HG02852 (cell line): ENCODE data around the gene ENOX1.
"Not testable (repeated sequence)": the region's sequence is repeated elsewhere in the genome, so short reads cannot be mapped to it uniquely, and the experiment has no call there.

Experiments
- ATAC-seq: cut with Tn5 transposase; IDR thresholded peaks from one replicate; pipeline ENCODE4 v1.9.1; 2021; ENCODE audit warnings: mild to moderate bottlenecking, moderate library complexity; ENCODE audit not compliant: unreplicated experiment

ENOX1 gene

DNA sequence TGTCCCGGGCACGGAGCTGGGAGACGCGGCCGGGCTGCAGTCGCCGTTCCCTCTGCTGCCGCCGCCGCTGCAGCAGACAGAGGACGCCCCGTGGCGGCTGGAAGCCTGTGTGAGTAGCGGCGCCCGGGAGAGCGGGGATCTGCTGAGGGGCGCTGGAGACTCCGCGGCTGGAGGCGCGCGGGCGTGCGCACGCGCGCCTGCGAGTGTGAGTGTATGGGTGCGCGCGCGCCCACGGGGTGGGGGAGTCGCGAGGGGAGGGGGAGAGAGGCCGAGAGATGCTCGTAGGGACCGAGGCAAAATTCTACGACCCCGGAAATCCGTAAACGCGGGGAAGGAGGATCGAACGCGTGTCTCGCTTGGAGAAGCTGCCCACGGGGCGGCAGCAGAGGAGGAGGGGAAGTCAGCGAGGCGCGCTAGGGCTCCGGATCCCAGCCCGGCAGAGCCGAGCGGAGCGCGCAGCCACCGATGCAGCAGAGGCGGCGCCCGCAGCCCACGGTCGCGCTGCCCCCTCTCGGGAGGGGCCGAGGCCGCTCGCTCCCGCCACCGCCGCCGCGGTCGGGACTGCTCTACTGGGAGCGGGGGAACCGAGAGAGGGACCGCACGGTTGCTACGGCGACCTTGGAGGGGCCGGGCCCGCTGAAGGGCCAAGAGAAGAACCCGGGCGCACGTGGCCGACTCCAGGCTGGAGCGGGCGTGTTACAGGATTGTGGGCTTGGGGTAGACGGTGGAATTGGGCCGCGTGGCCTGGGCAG is at the start of gene ENOX1:
TSS of gene ENOX1 (minus strand) at position 207 of the 752 bp plus-strand sequence.
- ATAC-seq: no peak

DNA sequence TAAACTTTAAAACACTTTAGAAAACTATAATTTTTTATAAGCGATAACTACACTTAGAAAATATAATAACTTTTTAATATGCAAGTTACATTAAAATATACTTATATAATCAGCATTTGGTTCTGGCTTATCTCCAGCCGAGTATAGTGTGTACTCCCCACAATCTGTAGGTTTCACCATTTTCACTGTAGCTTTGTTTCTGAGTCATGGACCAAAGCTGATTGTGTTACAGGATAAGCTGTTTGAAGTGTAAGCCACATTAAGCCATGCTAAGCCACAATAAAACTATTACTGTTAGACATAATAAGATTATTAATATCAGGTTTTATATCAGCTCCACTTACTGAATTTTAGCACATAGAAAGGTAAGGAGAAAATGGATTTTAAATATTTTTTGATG is 48.9 kb upstream of the ENOX1 start:
- ATAC-seq: no peak

DNA sequence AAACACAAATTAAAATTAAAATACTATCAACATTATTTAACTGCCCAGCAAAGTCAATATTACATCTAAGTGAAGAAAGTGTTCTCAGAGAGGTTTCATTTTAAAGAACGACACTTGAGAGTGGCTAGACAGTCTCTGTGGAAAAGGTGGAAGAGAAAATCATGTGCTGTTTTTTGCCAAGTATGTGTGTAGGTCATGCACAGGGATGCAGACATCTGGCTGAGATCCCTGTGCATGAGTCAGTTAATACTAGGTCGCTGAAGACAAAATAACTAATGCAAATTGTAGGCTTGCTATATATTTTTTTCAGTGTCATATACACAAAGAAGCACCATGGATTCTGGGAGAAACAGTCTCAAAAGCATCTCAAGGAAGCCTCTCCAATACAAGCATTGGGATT is 44.3 kb upstream of the ENOX1 start:
- ATAC-seq: no peak

DNA sequence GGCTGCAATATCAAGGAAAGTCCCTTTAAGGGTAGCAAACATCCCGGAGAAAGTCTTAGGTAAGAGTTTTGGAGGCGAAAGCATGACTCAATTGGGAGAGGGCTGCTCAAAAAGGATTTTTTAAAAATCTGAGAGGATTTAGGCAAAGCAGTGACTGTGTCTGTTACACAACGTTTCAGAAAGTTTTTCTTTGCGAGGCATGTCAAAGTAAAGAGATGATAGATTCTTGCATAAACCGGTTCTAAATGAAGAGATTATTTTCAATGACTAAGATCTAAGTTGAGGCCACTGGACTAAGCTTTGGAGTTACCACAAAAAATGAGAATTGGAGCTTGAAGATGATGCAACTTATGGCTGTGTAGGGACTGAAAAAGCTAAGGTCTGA is 43.7 kb upstream of the ENOX1 start:
- no peak for ATAC-seq

- ATAC-seq: not testable (repeated sequence)
Observed at GRCh38 chr13:43824656-43825055, 37.9 kb upstream of the ENOX1 start.

- no peak for ATAC-seq
Observed at GRCh38 chr13:43822969-43823368, 36.2 kb upstream of the ENOX1 start.

DNA sequence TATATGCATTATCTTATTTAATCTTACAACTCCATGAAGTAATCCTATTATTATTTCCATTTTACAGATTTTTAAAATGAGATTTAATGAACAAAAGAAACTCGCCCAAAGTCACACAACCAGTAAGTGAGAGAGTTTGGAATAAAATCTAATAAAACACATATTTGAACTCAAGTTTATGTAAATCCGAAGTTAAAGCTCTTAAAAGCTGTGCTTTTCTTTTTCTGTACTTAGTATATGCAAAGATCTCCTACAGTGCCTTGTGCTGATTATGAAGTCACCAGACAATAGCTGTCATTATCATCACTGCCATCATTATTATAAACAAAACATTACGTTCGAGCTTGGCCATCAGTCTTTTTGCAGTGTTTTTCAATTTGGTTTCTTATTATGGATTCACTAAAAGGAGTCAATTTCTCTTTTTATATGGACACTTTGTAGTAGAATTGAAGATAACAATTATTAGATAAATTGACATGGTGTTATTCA is 29.7 kb upstream of the ENOX1 start:
- ATAC-seq: no peak

- ATAC-seq: no peak
Observed at GRCh38 chr13:43815204-43815603, 28.4 kb upstream of the ENOX1 start.

GRCh38 chr13:43808676-43809075 is 21.9 kb upstream of the ENOX1 start:
- ATAC-seq: no peak

DNA sequence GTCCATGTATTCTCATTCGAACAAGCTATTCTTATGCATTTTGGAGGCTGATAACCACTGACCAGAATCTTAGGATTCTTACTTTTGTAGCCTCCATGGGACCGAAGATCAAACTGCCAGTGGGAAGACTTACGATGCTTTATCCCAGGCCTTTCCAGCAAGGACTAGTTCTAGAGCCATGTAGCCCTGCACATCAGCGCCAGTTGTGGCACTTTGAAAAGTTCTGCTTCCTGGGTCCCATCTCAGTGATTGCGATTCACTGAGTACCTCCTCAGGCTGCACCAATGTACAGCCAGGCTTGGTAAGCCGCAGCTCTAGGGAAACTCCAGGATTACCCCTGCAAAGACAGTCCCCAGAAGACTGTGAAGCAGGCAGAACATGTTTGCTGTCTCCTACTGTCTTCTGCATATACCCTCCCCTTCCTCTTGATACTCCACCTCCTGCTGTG is 18.9 kb upstream of the ENOX1 start:
- no peak for ATAC-seq

- ATAC-seq: no peak
Observed at GRCh38 chr13:43805071-43805468, 18.3 kb upstream of the ENOX1 start.

GRCh38 chr13:43804461-43805070 is 17.8 kb upstream of the ENOX1 start:
- no peak for ATAC-seq

DNA sequence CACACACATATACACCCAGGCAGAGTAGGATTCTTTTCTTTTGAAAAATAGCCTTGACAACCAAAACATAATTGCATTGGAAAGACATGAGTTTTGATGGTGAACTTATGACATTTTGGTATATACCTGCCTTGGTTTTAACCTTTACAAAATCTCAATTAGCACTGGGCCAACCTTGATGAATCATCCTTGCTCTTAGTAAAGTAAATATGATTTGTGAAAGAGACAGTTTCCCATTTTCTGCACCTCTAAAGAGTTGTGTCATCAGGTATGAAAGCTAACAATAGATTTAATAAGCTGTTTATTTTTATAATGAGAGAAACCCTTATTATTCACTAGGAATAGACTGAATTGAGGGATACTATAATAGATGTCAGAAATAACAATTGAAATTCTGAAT is 15.7 kb upstream of the ENOX1 start:
- no peak for ATAC-seq

DNA sequence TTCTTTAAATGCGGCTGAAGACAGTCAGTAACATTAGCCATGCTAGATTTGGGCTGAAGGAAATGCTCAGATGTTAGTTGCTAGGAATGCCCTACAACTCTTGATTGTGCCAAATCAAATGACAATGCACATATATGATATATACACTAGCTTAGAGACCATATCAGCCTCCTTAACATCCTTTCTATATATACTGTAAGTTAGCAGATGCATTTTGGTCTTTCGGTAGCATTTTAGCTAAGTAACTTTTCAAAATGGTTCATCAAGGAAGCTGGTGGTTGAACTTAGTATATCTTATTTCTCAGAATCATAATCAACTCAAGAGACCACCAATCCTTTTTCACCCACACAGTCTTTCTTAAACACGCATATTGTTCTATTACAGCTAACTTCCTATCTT is 14.1 kb upstream of the ENOX1 start:
- no peak for ATAC-seq

GRCh38 chr13:43799191-43799590 is 12.4 kb upstream of the ENOX1 start:
- ATAC-seq: no peak

- no peak for ATAC-seq
Observed at GRCh38 chr13:43797869-43798268, 11.1 kb upstream of the ENOX1 start.

GRCh38 chr13:43797159-43797558 is 10.4 kb upstream of the ENOX1 start:
- no peak for ATAC-seq

- no peak for ATAC-seq
Observed at GRCh38 chr13:43794416-43794815, 7.6 kb upstream of the ENOX1 start.

GRCh38 chr13:43792076-43792881 is 5.5 kb upstream of the ENOX1 start:
- ATAC-seq: no peak

DNA sequence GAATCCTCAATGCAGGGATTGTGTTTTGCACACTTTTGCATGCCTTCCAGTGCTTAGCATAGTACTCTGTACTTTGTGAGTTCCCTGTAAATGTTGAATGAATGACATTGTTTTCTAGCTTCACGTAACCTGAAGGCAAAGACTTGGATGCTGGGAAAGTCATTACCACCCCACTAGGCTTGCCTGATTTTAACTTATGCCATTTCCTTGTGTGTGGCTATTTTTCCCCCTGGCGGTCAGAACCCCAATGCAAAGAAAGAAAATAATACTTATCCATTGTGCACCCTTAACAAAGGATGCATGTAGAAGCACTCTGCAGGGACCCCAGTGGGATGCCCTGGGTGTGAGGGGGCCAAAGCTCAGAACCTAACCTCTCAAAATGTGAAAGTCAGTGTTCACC is 1.2 kb upstream of the ENOX1 start:
- no peak for ATAC-seq

DNA sequence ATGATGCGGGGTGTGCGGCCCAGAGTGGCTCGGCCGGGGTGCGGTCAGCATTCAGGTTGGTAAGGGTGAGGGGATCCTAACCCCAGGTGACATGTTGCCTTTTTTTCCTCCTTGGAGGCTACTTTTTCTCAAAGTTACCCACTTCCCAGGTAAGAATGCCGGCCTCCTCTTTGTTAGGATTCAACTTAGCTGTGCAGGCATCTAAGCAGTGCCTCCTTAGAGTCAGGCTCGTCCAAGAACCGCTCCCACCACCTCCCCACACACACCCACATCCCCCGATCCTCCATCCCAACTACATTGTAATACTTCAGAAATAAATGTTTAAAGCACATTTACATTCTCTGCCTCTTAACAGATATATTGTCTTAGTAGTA is 733 bp upstream of the ENOX1 start:
- no peak for ATAC-seq

DNA sequence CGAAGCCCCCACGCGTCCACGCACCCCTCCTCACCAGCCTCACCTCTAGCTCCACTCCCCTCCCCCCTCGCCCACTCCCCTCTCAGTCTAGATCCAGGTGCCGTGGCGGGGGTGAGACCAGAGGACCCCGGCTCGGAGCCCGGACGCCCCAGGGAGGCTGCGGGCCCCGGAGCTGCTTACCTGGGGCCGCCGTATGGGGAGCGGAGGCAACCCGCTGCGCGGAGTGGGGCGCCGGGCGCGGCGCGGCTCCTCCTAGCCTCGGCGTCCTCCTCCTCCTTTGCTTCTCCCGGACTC is 353 bp downstream of the ENOX1 start:
- no peak for ATAC-seq
